OCI-LY1 (cell line): Measurements from ENCODE around the gene LARP1B.
"Not testable (repeated sequence)": the region's sequence is repeated elsewhere in the genome, so short reads cannot be mapped to it uniquely, and the experiment has no call there.

ENCODE experiments used
- H2AFZ ChIP-seq: fragments of 200-600 bp; sonication (generic), shearing (Covaris generic); 2 replicates; pipeline ENCODE4 v1.6.0; 2014; ENCODE audit warnings: antibody characterized with exemption, mild to moderate bottlenecking, low read length
- H3F3A ChIP-seq: fragments of 200-600 bp; sonication (generic), shearing (Covaris generic); 2 replicates; pipeline ENCODE4 v1.6.0; 2014; ENCODE audit warnings: mild to moderate bottlenecking, antibody characterized with exemption, low read length, moderate library complexity; ENCODE audit not compliant: insufficient read depth
- H3K27ac ChIP-seq: fragments of 200-600 bp; sonication (generic); 2 replicates; pipeline ENCODE4 v1.5.1; 2014; ENCODE audit warnings: low read length, mixed run types, mild to moderate bottlenecking, low read depth; ENCODE audit not compliant: poor library complexity, severe bottlenecking
- H3K27me3 ChIP-seq: fragments of 200-600 bp; sonication (generic); 2 replicates; pipeline ENCODE4 v1.6.0; 2014; ENCODE audit warnings: antibody characterized with exemption, mild to moderate bottlenecking, low read length, moderate library complexity; ENCODE audit not compliant: insufficient read depth
- H3K36me3 ChIP-seq: fragments of 200-600 bp; sonication (generic); 2 replicates; pipeline ENCODE4 v1.6.1; 2014; ENCODE audit warnings: mild to moderate bottlenecking, antibody characterized with exemption, low read length, moderate library complexity, mixed read lengths; ENCODE audit not compliant: insufficient read depth
- H3K4me1 ChIP-seq: fragments of 200-600 bp; sonication (generic); 2 replicates; pipeline ENCODE4 v1.5.1; 2014; ENCODE audit warnings: mild to moderate bottlenecking, low read length, moderate library complexity; ENCODE audit not compliant: insufficient read depth, severe bottlenecking
- H3K4me2 ChIP-seq: fragments of 200-600 bp; sonication (generic), shearing (Covaris generic); 2 replicates; pipeline ENCODE4 v1.6.1; 2014; ENCODE audit warnings: low read length
- H3K4me3 ChIP-seq: fragments of 200-600 bp; sonication (generic); 2 replicates; pipeline ENCODE4 v1.5.1; 2014; ENCODE audit warnings: low read length, low read depth, mild to moderate bottlenecking, mixed read lengths; ENCODE audit not compliant: poor library complexity, severe bottlenecking
- H3K79me2 ChIP-seq: fragments of 200-600 bp; shearing (Covaris generic); 2 replicates; pipeline ENCODE4 v1.6.1; 2016; ENCODE audit warnings: mixed run types, low read length, mixed read lengths; ENCODE audit not compliant: insufficient read depth
- H3K9ac ChIP-seq: fragments of 200-600 bp; sonication (generic), shearing (Covaris generic); 2 replicates; pipeline ENCODE4 v1.6.1; 2014; ENCODE audit warnings: mild to moderate bottlenecking, low read length, mixed read lengths
- H3K9me2 ChIP-seq: fragments of 200-600 bp; sonication (generic), shearing (Covaris generic); 2 replicates; pipeline ENCODE4 v1.6.1; 2014; ENCODE audit warnings: low read depth, mild to moderate bottlenecking, low read length, mixed read lengths
- H3K9me3 ChIP-seq: fragments of 200-600 bp; shearing (Covaris generic); 2 replicates; pipeline ENCODE4 v1.6.1; 2014; ENCODE audit warnings: low read length, mixed read lengths
- H4K20me1 ChIP-seq: fragments of 200-600 bp; sonication (generic), shearing (Covaris generic); 2 replicates; pipeline ENCODE4 v1.6.0; 2016; ENCODE audit warnings: mild to moderate bottlenecking, low read length; ENCODE audit not compliant: insufficient read depth
- EZH2 ChIP-seq: fragments of 200-600 bp; sonication (generic), shearing (Covaris generic); IDR thresholded peaks from 2 replicates; pipeline ENCODE4 v1.8.0; 2017; ENCODE audit warnings: borderline replicate concordance, mixed run types, mild to moderate bottlenecking, antibody characterized with exemption, low read length, moderate library complexity, mixed read lengths
- TF ChIP-seq, protein P1 (sequence below): fragments of 200-600 bp; sonication (generic), shearing (Covaris generic); IDR thresholded peaks from 2 replicates; pipeline ENCODE4 v1.5.1; 2017; ENCODE audit warnings: mild to moderate bottlenecking, antibody characterized with exemption, low read length, moderate library complexity, mixed read lengths

Gene LARP1B

DNA sequence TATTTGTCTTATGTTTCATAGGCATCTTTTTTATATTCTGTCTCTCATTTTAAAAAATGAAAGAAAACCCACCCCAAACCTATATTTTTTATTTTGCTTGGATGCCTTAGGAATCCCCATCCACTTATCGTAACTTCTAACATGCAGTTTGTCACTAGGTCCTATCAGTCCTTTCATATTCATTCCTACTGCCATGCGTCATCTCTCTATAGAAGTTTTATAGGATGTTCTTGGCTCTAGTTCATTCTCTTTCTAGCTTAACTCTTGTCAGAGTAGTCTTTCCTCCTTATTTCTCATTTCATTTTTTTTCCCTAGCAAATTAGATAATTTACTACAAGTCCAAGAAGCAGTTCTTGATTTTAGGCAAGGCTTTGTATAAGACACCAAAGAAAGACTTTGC, 92.7 kb downstream of the LARP1B start:
- H3K9me3 ChIP-seq: no peaks in the 10 kb centered on the region
- H3K4me2 ChIP-seq: no peak overlapping the region
- no peaks in the 10 kb centered on the region for H3K79me2 ChIP-seq
- H3K9me2 ChIP-seq: no peaks in the 10 kb centered on the region
- no peak overlapping the region for H3K27ac ChIP-seq
- TF ChIP-seq EZH2: no peak
- TF ChIP-seq, protein P1, sequence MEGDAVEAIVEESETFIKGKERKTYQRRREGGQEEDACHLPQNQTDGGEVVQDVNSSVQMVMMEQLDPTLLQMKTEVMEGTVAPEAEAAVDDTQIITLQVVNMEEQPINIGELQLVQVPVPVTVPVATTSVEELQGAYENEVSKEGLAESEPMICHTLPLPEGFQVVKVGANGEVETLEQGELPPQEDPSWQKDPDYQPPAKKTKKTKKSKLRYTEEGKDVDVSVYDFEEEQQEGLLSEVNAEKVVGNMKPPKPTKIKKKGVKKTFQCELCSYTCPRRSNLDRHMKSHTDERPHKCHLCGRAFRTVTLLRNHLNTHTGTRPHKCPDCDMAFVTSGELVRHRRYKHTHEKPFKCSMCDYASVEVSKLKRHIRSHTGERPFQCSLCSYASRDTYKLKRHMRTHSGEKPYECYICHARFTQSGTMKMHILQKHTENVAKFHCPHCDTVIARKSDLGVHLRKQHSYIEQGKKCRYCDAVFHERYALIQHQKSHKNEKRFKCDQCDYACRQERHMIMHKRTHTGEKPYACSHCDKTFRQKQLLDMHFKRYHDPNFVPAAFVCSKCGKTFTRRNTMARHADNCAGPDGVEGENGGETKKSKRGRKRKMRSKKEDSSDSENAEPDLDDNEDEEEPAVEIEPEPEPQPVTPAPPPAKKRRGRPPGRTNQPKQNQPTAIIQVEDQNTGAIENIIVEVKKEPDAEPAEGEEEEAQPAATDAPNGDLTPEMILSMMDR: no peak
- no peaks in the 10 kb centered on the region for H3F3A ChIP-seq
- no peak overlapping the region for H2AFZ ChIP-seq
- no peaks in the 10 kb centered on the region for H4K20me1 ChIP-seq
- no peaks in the 10 kb centered on the region for H3K27me3 ChIP-seq
- no peak overlapping the region for H3K9ac ChIP-seq
- no peak overlapping the region for H3K4me3 ChIP-seq
- H3K36me3 ChIP-seq: no peaks in the 10 kb centered on the region; the same call in 1 of the 2 replicates
- H3K4me1 ChIP-seq: no peaks in the 10 kb centered on the region

DNA sequence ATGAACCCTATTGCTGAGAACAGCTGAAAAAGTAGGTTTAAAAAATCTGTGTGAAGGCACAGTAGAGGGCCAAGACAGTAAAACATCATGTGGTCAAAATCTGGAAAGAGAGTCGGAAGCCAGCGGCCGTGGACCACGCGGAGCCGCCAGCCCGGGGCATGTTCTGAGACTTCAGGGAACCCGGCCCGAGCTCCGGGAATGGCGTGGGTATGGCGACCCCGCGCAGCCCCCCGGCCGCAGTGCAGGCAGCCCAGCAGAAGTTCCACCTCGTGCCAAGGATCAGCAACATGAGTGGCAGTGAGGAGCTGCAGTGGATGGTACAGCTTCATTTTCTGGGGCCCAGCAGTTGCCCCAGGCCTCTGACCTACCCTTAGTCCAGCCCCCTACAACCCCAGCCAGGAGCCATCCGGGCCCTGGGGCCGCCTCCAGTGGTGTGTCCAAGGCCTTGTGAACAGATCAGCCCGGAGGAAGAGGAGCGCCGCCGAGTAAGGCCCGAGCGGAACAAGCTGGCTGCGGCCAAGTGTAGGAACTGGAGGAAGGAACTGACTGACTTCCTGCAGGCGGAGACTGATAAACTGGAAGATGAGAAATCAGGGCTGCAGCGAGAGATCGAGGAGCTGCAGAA, 94.2 kb downstream of the LARP1B start:
- no peak overlapping the region for H3K4me2 ChIP-seq
- no peak for TF ChIP-seq EZH2
- TF ChIP-seq, protein P1: no peak
- H3K9me2 ChIP-seq: no peaks in the 10 kb centered on the region
- no peak overlapping the region for H3K9ac ChIP-seq
- H3K4me1 ChIP-seq: no peaks in the 10 kb centered on the region
- no peak overlapping the region for H3K4me3 ChIP-seq
- H3K36me3 ChIP-seq: no peaks in the 10 kb centered on the region; the same call in 1 of the 2 replicates
- H3F3A ChIP-seq: no peaks in the 10 kb centered on the region
- no peak overlapping the region for H2AFZ ChIP-seq
- no peaks in the 10 kb centered on the region for H3K9me3 ChIP-seq
- H3K79me2 ChIP-seq: no peaks in the 10 kb centered on the region
- H3K27me3 ChIP-seq: no peaks in the 10 kb centered on the region
- no peaks in the 10 kb centered on the region for H4K20me1 ChIP-seq
- no peak overlapping the region for H3K27ac ChIP-seq

DNA sequence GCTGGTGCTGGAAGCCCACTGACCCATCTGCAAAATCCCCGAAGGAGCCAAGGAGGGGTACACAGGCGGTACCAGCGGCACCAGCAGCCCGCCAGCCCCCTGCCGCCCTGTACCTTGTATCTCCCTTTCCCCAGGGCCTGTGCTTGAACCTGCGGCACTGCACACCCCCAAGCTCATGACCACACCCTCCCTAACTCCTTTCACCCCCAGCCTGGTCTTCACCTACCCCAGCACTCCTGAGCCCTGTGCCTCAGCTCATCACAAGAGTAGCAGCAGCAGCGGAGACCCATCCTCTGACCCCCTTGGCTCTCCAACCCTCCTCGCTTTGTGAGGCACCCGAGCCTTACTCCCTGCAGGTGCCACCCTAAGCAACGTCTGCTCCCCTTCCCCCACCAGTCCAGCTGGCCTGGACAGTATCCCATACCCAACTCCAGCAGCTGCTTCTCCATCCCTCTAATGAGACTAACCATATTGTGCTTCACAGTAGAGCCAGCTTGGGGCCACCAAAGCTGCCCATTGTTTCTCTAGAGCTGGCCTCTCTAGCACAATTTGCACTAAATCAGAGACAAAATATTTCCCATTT, 94.9 kb downstream of the LARP1B start:
- Histone ChIP-seq H4K20me1 (no peaks in the 10 kb centered on the region), H3K4me1 (no peaks in the 10 kb centered on the region), H3K79me2 (no peaks in the 10 kb centered on the region)

DNA sequence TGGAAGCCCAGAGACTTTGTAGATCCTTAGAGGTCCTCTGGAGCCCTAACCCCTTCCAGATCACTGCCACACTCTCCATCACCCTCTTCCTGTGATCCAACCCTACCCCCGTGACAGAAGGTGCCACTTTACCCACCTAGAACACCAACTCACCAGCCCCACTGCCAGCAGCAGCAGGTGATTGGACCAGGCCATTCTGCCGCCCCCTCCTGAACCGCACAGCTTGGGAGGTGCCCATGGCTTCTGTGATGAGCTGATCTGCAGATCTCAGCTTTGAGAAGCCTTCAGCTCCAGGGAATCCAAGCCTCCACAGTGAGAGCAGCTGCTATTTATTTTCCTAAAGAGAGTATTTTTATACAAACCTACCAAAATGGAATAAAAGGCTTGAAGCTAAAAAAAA, 95.4 kb downstream of the LARP1B start:
- H3K36me3 ChIP-seq, H3K9me3 ChIP-seq, H4K20me1 ChIP-seq, H3F3A ChIP-seq, H3K9ac ChIP-seq, H3K4me2 ChIP-seq, H2AFZ ChIP-seq, H3K27me3 ChIP-seq, H3K27ac ChIP-seq, H3K4me1 ChIP-seq, H3K9me2 ChIP-seq, H3K4me3 ChIP-seq, H3K79me2 ChIP-seq: not testable (repeated sequence)

More for the DNA sequence above, 94.9 kb downstream of the LARP1B start:
- Histone ChIP-seq H3K9me2 (no peaks in the 10 kb centered on the region), H3K9ac (no peak overlapping the region), H3K27me3 (no peaks in the 10 kb centered on the region), H3K4me2 (no peak overlapping the region), H3F3A (no peaks in the 10 kb centered on the region), H3K36me3 (no peaks in the 10 kb centered on the region; the same call in 1 of the 2 replicates), H3K4me3 (no peak overlapping the region), H3K27ac (no peak overlapping the region), H2AFZ (no peak overlapping the region), H3K9me3 (no peaks in the 10 kb centered on the region)
- TF ChIP-seq EZH2: no peak
- TF ChIP-seq, protein P1: no peak
